Measurements from ENCODE around the gene BAD. TPM values are rescaled to one million over a fixed set of nuclear protein-coding genes. Genes with fewer than 3 reads are reported as not detected.

BAD gene
- total and polyA plus RNA-seq, 2 of the 13 experiments (the other 11 are each of a cell fraction or from before 2014, with no cell fraction given) = 17.9 to 28.5 TPM

DNA sequence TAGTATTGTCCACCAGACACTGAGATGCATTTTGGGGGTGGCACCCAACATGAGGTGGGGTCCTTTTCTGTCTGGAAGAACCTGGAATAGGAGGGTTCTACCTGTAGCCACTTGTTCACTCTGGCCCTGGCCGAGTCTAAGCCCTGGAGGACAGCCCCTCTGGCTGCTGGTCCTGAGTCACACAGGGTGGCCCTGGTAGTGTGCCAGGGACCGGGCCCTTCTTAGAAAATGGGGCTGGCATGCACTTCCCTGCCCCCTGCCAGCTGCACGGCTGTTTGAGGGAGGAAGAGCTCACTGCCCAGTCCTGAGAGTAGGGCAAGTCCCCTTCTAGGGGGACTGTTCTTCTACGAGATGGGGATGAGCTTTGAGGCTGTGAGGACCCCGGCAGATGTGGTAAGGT, 31.0 kb downstream of the BAD start:
- no peak overlapping the region for H3K27ac ChIP-seq (ENCODE audit: extremely low read length, insufficient read depth, low read length)
- no peak overlapping the region for H3K4me3 ChIP-seq (replicated peaks in 1 of 3; ENCODE audit: insufficient read depth in 1 of 3, low read depth in 2 of 3, low read length in 3 of 3)
- in situ Hi-C loops (cut with HindIII; ENCODE audit: extremely low pct_ligation_motif_present, low pct_unique_long_range_greater_than_20kb) = no loop called here
- H3K4me2 ChIP-seq (ENCODE audit: low read depth, low read length) = no peak overlapping the region
- no peak for ATAC-seq
- DNase-seq (ENCODE audit: low spot score) = no peak
- TF ChIP-seq ZNF446 (CRISPR knock-in tag; IDR thresholded peaks at IDR 0.05) = no peak
- TF ChIP-seq BATF2 (CRISPR knock-in tag; IDR thresholded peaks at IDR 0.05) = no peak
- TF ChIP-seq TRIM22 (IDR thresholded peaks at IDR 0.05) = no peak
- TF ChIP-seq ZNF547 (CRISPR knock-in tag; IDR thresholded peaks at IDR 0.05) = no peak
- no peak for TF ChIP-seq CREBL2 (CRISPR knock-in tag; IDR thresholded peaks at IDR 0.05; ENCODE audit: borderline replicate concordance)
- TF ChIP-seq CC2D1A (CRISPR knock-in tag; IDR thresholded peaks at IDR 0.05) = no peak
- TF ChIP-seq, protein P1, sequence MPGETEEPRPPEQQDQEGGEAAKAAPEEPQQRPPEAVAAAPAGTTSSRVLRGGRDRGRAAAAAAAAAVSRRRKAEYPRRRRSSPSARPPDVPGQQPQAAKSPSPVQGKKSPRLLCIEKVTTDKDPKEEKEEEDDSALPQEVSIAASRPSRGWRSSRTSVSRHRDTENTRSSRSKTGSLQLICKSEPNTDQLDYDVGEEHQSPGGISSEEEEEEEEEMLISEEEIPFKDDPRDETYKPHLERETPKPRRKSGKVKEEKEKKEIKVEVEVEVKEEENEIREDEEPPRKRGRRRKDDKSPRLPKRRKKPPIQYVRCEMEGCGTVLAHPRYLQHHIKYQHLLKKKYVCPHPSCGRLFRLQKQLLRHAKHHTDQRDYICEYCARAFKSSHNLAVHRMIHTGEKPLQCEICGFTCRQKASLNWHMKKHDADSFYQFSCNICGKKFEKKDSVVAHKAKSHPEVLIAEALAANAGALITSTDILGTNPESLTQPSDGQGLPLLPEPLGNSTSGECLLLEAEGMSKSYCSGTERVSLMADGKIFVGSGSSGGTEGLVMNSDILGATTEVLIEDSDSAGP (CRISPR knock-in tag; IDR thresholded peaks at IDR 0.05; ENCODE audit: borderline replicate concordance) = no peak
- no peak for TF ChIP-seq SMAD3 (CRISPR knock-in tag; IDR thresholded peaks at IDR 0.05)
- H3K79me2 ChIP-seq (ENCODE audit: insufficient read depth, low read length) = peaks cover 7% of the 10 kb centered on the region
- H3K4me1 ChIP-seq (ENCODE audit: insufficient read depth, low read length) = peaks cover 41% of the 10 kb centered on the region
- BruUV-seq (replicated peaks) = no TSS peak
- H3K9ac ChIP-seq (ENCODE audit: insufficient read depth, low read depth, low read length) = no peak overlapping the region
- no peak overlapping the region for H2AFZ ChIP-seq (ENCODE audit: low read length)
- H4K20me1 ChIP-seq (ENCODE audit: insufficient read depth, low read length) = no peaks in the 10 kb centered on the region
- no peak for FAIRE-seq
- 94% methylated on average over 5 of the region's 5 CpGs for WGBS (ENCODE audit: low lambda C conversion rate)
- intact Hi-C loops (cut with micrococcal nuclease; ENCODE audit: unreplicated experiment) = no loop called here
- no peaks in the 10 kb centered on the region; a peak in 1 of 5 replicates for H3K27me3 ChIP-seq (ENCODE audit: control insufficient read depth in 1 of 2, insufficient read depth in 2 of 2, low read length in 2 of 2)
- ChIA-PET POLR2A (no interaction called here), CTCF (ENCODE audit: low intra/inter-chr PET ratio, low total read pairs) (no interaction called here)
- no peaks in the 10 kb centered on the region for H3K9me3 ChIP-seq (ENCODE audit: low read length)
- peaks cover 7 to 10% of the 10 kb centered on the region in 2 experiments; a peak in 3 of 5 replicates for H3K36me3 ChIP-seq (replicated peaks in 1 of 2; ENCODE audit: control insufficient read depth in 1 of 2, insufficient read depth in 2 of 2, low read length in 2 of 2)
